GM18499 (cell line): ENCODE data around the gene PAOX.
"Not testable (repeated sequence)": the region's sequence is repeated elsewhere in the genome, so short reads cannot be mapped to it uniquely, and the experiment has no call there.

Experiments
- ATAC-seq: cut with Tn5 transposase; IDR thresholded peaks from one replicate; pipeline ENCODE4 v1.9.1; 2021; ENCODE audit warnings: moderate number of reproducible peaks; ENCODE audit not compliant: insufficient read depth, unreplicated experiment

The PAOX gene

DNA sequence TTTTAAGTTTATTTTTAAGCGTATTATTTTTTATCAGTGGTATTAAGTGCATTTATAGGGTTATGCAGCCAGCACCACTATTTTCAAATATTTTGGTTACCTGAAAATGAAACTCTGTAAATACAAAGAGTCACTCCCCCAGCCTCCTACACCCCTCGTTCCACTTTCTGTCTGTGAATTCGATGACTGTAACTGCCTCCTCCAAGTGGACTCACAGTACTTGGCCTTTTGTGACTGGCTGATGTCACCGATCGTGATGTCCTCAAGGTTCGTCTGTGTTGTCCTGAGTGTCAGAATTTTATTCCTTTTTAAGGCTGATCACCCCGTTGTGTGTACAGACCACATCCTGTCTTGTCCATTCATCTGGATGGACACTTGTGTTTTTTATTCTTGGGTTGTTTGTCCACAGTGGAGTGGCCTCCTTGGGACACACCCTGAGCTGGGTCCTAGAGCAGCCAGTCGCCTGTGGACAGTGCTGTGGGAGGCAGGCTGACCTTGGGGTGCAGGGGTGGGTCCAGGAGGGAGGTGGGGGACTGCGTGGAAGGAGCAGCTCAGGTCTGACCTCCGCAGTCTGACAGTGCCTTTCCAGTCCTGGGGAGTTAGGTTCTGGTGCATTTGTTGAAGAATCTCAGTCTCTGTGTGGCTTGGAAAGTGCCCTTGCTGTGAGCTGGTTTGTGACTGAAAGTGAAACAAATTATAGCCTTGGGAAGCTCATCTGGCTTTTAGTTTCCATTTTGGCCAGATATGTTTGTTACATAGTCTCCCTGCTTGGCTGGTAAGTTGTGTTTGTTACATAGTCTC lies 21.8 kb downstream of the PAOX start:
- no peak for ATAC-seq

DNA sequence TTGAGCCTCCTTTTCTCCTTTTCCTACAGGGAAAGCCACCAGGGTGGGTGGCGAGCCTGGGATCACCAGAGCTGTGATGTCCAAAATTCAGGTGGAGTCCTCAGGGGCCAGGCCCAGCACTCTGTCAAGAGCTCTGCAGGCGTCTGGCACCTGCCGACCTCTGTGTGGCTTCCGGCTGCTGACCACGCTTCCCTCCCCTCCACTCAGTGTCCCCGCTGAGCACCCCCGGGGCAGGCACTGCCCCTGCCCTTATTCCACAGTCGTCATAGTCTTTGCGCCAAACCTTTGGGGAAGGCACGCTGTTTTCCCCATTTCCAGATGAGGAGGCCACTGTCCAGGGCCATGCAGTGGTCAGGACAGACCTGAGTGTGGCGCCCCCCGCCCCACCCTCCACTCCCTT lies 22.4 kb downstream of the PAOX start:
- no peak for ATAC-seq

DNA sequence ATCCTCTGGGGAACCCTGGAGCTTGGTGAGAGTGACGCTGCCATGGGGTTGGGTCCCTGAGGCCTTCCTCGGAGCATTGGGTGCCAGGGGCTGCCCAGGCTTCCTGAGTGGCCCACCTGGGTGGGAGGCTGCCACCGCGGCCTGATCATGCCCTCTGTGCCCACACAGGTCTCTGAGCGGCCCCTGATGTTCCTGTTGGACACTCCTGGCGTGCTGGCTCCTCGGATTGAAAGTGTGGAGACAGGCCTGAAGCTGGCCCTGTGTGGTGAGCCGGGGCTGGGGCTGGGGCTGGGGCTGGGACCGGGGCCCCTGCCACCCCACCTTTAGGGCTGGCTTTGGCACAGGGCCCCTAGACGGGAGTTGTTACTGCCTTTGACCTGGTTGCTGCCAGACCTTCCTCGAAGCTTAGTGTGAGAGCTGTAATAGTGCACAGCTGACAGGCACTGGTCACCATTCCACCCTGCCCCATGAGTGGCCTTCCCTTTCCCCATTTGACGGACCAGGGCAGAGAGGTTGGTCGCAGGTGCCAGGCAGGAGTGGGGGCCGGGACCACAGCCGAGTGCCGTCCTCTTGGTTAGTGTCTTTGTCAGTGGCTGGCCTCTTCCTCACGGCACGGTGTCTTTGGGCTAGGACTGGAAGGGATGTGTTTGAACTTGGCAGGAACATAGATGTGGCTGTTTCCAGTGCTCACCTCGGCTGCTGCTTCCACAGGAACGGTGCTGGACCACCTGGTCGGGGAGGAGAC lies 23.1 kb downstream of the PAOX start:
- no peak for ATAC-seq

DNA sequence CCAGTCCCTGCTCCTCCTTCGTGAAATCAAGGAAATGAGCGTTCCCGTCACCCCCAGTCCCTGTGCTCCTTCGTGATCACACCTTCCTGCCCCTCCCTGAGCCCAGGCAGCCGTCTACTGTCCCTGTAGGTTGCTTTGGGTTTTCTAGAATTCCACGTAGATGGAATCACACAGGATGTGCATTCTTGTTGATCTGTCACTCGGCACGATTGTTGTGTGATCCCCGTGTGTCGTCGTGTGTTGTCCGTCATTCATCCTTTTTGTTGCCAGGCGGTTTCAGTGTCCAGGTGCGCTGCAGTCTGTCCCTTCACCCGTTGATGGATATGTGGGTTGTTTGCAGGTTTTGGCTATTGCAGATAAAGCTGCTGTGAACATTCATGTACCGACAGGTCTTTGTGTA lies 24.3 kb downstream of the PAOX start:
- ATAC-seq: no peak

DNA sequence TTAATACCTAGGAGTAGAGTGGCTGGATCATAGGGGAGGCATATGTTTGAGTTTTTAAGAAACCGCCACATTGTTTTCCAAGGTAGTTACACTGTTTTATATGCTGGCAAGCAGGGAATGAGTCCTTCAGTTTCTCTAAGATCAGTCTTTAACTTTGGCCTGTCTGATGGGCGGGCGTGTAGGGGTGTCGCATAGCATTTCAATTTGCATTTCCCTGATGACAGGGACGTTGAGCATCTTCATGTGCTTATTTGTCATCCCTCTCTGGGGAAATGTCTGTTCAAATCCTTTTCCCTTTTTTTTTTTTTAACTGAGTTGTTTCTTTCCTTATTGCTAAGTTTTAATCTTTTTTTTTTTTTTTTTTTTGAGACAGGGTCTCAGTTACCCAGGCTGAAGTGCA lies 24.7 kb downstream of the PAOX start:
- no peak for ATAC-seq

DNA sequence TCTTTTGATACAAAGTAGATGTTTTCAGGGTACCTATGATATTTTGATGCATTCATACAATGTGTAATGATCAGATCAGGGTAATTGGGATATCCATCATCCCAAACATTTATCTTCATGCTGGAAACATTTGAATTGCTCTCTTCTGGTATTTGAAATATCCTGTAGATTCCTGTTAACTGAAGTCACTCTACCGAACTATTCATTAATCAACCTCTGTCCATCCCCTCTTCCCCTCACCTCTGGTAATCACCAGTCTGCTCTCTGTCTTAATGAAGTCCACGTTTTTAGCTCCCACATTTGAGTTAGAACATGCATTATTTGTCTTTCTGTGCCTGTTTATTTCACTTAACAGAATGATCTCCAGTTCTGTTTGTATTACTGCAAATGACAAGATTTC lies 26.2 kb downstream of the PAOX start:
- ATAC-seq: no peak

DNA sequence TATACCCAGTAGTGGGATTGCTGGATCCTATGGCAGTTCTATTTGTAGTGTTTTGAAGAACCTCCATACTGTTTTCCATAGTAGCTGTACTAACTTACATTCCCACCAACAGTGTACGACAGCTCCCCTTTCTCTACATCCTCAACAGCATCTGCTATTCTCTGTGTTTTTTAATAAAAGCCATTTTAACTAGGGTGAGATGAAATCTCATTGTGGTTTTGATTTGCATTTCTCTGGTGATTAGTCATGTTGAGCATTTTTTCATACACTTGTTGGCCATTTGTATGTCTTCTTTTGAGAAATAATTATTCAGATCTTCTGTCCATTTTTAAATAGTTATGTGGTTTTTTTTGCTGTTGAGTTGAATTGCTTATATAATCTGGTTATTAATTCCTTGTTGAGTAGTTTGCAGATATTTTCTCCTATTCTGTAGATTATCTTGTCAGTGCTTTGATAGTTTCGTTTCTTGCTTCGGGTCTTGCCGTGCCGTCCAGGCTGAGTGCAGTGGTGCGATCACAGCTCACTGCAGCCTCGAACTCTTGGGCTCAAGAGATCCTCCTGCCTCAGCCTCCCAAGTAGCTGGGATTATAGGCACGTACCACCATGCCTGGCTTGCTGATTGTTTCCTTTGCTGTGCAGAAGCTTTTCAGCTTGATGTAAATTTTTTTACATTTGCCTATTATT lies 26.9 kb downstream of the PAOX start:
- ATAC-seq: no peak

DNA sequence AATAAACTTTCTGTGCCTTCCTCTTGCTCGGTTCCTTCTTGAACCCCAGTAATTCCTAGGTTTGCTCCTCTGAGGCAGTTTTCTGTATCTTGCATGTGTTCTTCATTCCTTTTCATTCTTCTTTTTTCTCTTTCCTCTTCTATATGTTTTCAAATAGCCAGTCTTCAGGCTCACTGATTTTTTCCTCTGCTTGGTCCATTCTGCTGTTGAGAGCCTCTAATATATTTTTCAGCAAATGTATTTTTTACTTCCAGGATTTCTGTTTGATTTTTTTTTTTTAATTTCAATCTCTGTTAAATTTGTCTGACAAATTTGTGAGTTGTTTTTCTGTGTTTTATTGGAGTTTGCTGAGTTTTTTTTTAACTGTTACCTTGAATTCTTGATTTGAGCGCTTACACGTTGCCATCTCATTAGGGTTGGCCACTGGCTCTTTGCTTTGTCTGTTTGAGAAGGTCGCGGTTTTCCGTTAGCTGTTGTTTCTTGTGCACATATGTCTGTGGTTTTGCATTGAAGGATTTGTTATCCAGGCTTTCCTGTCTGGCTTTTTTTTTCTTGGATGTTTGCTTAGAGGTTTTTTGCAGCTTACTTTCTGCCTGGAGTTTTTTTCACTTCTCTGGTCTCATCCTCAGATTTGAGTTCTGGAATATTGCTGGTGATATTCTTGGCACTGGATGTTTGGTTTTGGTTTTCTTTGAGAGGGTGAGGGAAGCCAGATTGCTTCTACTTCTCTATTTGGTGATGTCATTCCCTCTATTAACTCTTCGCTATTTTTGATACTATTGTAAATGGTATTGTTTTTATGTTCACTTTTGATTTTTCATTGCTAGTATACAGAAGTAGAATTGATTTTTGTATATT lies 32.7 kb downstream of the PAOX start:
- no peak for ATAC-seq

DNA sequence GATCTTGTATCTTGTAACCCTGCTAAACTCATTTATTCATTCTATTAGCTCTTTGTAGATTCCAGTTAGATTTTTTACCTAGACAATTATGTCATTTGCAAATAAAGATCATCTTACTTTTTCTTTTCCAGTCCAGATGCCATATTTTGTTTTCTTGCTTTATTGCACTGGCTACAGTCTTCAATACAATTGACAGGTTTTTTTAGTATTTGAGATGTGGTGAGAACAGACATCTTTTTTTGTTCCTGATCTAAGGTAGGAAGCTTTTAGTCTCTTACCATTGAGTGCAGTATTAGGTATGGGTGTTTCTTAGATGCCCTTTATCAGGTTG lies 33.3 kb downstream of the PAOX start:
- no peak for ATAC-seq

DNA sequence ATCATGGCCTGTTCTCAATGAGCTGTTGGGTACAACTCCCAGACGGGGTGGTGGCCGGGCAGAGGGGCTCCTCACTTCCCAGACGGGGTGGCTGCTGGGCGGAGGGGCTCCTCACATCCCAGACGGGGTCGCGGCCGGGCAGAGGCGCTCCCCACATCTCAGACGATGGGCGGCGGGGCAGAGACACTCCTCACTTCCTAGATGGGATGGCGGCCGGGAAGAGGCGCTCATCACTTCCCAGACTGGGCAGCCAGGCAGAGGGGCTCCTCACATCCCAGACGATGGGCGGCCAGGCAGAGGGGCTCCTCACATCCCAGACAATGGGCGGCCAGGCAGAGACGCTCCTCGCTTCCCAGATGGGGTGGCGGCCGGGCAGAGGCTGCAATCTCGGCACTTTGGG lies 35.3 kb downstream of the PAOX start:
- not testable (repeated sequence) for ATAC-seq

DNA sequence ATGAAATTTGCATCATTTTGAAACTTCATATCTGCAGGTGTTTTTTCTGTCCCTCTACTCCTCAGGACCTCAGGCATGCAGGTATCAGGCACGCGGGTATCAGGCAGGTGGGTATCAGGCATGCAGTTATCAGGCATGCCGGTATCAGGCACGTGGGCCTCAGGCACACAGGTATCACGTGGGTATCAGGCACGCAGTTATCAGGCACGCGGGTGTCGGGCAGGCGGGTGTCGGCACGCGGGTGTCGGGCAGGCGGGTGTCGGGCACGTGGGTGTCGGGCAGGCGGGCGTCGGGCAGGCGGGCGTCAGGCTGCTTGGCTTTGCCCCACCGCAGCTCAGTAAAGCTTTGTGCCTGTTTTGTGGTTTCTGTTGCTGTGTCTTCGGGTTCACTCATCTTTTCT lies 36.7 kb downstream of the PAOX start:
- ATAC-seq: no peak

DNA sequence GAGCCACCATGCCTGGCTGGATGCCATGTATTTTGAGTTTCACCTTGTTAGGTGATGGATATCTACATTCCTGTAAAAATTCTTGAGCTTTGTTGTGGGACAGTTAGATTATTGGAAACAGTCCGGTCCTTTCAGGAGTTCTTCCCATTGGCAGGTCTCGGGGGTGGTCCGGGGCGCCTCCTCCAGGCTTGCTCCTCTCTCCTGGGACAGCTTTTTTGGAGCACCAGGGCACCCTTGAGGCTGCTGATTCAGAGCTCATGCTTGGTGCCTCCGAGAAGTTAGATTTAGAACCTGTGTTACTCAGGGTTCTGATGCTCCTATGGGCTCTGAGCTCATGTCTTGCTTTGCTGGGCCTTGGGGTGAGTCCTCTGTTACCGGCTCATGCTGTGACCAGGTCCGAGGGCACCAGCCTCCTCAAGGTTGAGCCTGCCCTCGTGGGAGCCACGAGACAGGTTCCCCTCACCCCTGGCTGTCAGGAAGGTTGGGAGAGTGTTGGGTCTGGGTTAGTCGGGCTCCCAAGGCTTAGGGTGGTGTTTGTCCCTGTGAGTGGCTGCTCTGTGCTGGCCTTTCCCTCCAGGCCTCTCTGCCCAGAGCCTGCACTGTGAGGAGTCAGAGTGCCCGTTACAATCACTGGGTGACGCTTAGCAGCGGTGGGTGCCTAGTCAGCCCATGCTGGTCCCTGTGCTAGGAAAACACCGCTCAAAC lies 39.4 kb downstream of the PAOX start:
- ATAC-seq: no peak

DNA sequence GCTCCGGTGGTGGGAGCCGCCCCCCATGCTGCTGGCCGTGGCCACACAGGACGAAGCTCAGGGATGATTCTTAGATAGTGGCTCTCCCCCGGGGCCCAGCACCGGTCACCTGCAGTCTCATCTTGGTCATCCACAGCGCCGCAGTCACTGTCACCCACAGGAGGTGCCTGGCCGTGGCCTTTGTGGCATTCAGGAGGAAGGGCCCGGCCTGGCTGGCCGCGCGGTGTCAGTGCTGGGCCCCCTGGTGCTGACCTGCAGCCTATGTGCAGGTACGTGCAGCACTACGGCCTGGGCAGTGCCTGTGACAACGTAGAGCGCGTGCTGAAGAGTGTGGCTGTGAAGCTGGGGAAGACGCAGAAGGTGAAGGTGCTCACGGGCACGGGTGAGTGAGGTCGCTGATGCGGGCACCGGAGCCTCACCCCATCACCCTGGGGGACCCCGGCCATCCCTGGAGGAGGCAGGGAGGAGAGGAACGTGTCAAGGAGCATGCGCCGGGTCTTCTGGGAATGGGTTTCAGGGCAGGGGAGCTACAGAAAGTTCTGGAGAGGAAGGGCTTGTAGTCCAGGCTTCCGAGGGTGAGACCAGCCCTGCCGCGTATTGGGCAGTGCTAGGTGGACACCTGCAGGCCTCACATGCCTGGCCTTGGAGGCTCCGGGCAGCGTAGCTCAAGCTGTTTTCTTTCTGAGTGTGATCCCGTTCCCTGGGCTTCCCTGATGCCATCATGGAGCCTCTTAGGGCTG lies 40.3 kb downstream of the PAOX start:
- no peak for ATAC-seq

DNA sequence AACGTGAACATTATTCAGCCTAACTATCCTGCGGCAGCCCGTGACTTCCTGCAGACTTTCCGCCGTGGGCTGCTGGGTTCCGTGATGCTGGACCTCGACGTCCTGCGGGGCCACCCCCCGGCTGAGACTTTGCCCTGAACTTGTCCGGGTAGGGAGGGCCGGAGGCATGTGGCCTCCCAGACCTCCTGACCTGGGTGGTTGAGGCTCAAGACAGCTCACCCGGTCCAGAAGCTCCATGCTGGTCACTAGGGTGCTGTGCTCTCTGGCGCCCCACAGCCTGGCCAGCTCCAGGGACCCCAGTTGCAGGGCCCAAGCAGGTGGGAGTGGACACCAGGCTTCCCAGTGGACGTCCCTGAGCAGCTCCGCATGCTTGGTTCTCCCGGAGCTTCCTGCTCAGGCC lies 41.0 kb downstream of the PAOX start:
- no peak for ATAC-seq

DNA sequence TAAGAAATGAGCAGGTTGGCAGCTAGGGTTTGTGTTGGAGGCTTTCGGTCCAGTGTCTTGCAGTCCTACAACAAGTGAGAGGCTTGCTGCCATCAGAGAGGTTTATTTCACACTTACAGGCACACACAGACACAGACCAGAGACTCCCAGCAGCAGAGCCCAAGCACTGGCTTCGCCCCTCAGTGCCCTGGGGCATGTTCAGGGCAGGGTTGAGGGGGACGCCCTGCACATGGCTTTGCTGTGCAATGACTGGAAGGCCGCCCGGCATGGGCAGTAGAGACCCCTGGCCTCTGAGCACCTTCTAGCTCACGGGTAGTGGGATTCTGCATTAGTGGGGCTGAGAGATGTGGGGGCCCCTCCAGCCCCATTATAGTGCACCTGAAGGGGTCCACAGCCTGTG lies 41.5 kb downstream of the PAOX start:
- no peak for ATAC-seq

DNA sequence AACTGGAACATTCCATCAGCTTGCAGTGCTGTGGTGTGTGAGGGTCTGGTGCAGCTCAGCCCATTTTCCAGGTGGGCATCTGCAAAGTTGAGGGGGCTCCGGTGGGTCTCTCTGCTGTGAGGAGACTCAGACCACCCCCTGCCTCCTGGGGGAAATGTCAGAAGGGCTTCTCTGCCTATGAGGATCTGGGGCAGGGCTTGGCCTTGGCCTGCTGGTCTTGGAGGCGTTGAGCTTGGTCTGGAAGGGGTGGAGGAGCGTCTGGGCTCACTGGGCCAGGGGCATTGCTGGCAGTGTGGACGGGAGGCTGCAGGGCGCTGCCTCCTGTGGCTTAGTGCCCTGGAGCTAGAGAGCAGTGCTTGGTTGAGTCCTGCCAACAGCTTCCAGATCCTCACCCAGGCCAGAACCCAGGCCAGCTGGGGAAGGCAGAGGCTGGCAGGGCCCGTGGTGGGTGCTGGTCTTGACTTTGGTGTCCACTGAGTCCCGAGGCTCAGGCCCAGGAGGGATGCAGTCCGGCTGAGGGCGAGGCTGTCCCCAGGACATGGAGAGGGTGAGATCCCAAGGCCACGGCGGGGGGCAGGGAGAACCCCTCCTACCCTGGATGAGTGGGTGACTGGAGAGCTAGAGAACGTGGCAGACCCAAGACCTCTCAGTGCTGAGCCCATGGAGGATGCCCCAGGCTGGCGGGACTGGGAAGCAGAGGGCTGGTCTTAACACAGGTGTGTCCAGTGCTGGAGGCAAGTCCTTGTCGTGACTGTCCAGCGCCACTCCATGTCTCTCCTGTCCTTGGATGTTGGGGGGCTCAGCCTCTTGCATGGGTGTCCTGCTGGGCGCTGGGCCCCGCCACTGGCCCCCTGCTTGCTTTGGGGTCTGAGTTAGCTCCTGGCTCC lies 42.5 kb downstream of the PAOX start:
- ATAC-seq: no peak

DNA sequence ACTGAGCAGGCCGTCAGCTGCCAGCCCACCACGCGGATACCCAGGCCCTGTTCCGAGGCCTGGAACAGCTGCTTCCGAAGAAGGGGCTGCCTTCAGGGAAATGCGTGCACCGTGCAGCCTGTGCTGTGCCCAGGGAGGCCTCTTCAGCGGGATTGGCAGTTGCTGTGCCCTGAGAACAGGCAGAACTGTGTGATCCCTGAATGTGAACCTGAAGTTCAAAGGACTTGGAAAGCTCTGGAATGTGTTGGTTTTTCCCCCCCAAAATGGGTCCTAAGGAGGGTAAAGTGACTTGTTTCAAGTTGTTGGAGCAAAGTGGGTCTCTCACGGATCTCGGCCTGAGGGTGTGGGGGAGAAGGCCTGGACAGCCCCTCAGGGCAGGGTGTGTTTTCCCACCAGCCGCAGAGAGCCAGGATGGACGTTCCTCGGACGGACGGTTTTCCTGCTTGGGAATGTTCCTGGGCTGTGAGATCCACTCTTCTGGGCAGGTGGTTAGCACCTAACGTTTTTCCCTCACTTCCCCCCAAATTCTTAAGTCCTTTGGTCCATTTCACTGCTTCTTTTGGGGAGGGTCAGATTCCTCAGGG lies 43.3 kb downstream of the PAOX start:
- ATAC-seq: no peak
